Skeletal muscle tissue (tissue), 5 donors: ENCODE data around the gene ARPIN. TPM values are rescaled to one million over a fixed set of nuclear protein-coding genes. Genes with fewer than 3 reads are reported as not detected.

Source experiments
- H3K27ac ChIP-seq: one replicate; pipeline ENCODE4 v1.7.0; 2013; ENCODE audit warnings: mild to moderate bottlenecking, low read depth, low read length, inconsistent platforms
- H3K27me3 ChIP-seq, 3 donors: one replicate each; pipeline ENCODE4 v1.7.0; 2013; ENCODE audit warnings: low read length in 3 of 3; ENCODE audit not compliant: control insufficient read depth in 3 of 3, insufficient read depth in 3 of 3
- H3K36me3 ChIP-seq, 3 donors: one replicate each; pipeline ENCODE4 v1.7.0; 2013; ENCODE audit warnings: low read length in 3 of 3; ENCODE audit not compliant: control insufficient read depth in 3 of 3, insufficient read depth in 3 of 3
- H3K4me1 ChIP-seq, 3 donors: one replicate each; pipeline ENCODE4 v1.7.0; 2013; ENCODE audit warnings: low read length in 3 of 3, mild to moderate bottlenecking in 3 of 3; ENCODE audit not compliant: control insufficient read depth in 3 of 3, insufficient read depth in 3 of 3
- H3K4me3 ChIP-seq, 3 donors: one replicate each; pipeline ENCODE4 v1.7.0; 2013; ENCODE audit warnings: low read length in 3 of 3
- H3K9ac ChIP-seq, 3 donors: one replicate each; pipeline ENCODE4 v1.7.0; 2013; ENCODE audit warnings: low read length in 3 of 3, mild to moderate bottlenecking in 3 of 3, moderate library complexity in 2 of 3, low read depth in 1 of 3
- H3K9me3 ChIP-seq, 3 donors: one replicate each; pipeline ENCODE4 v1.7.0; 2013; ENCODE audit warnings: low read length in 3 of 3; ENCODE audit not compliant: control insufficient read depth in 3 of 3
- small RNA-seq: library from RNA; depleted of rRNA; stranded (forward); fragments of <200 nt; gene quantifications from one replicate; pipeline ENCODE3, GENCODE V24; 2014
- total RNA-seq: library from RNA; depleted of rRNA; stranded (reverse); fragments of >200 nt; gene quantifications from one replicate; pipeline ENCODE4 v1.2.3, GENCODE V29; 2014
- donor health status: Osteomylitis.

Gene ARPIN
- total RNA-seq, 1 donor from 2014 or later = 13.0 TPM

DNA sequence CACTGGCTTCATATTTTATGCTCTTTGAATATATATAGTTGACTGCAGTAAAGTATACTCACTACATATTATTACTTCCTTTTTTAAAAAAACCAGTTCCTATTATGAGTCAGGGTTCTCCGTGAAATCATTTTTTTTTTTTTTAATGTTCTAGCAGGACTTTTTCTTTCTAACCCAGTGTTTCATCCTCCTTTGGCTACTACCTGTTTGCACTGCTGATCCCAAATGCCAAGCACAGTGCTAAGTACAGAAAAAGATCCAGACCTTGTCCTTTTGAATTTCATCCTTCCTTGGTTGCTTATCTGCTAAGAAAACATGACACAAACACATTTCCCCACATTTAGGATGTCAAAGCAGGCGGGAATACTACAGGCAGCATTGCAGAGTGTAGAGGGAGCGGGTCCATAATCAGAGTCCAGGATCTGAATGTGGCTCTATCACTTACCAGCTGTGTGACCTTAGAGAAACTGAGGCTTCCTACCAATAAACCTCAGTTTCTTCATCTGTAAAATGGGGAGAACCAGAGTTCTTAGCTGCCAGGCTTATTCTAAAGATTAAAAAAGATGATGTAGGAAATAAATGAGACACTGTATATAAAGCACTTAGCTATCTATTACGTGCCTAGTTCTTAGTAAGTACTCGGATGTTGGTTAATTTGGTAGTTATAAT, 60.9 kb downstream of the ARPIN start:
- Histone ChIP-seq H3K9me3 (no peaks in the 10 kb centered on the region), H3K9ac (no peak overlapping the region), H3K4me3 (no peak overlapping the region), H3K27ac (no peak overlapping the region), H3K4me1 (peaks cover 0 to 2% (median 0%) of the 10 kb centered on the region in 3 donors), H3K27me3 (no peaks in the 10 kb centered on the region), H3K36me3 (peaks cover 0 to 6% (median 4%) of the 10 kb centered on the region in 3 donors)

DNA sequence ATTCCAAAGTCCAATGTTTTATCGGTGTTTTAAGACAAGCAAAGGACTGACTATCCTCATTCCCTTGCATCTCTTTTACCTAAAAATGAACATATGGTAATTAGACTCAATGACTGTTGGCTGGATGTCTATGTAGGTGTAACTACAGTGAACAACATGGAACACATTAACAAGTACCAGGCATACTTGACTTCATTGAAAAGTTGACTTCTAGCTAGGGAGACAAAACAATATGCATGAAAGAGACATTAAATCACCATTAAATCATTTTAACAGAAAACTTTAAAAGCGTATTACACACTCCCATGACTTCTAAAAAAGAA, 63.8 kb downstream of the ARPIN start:
- Histone ChIP-seq H3K4me3 (no peak overlapping the region), H3K9me3 (no peaks in the 10 kb centered on the region), H3K36me3 (peaks cover 0 to 6% (median 6%) of the 10 kb centered on the region in 3 donors), H3K4me1 (peaks cover 0 to 7% (median 2%) of the 10 kb centered on the region in 3 donors), H3K9ac (no peak overlapping the region), H3K27ac (peak overlapping the region; percentile 0), H3K27me3 (no peaks in the 10 kb centered on the region)

GRCh38 chr15:89847101-89847500, 65.7 kb downstream of the ARPIN start:
- H3K27ac ChIP-seq = no peak overlapping the region
- peaks cover 0 to 7% (median 2%) of the 10 kb centered on the region in 3 donors for H3K4me1 ChIP-seq
- no peaks in the 10 kb centered on the region for H3K9me3 ChIP-seq
- H3K36me3 ChIP-seq = peaks cover 0 to 6% (median 3%) of the 10 kb centered on the region in 3 donors
- no peak overlapping the region for H3K4me3 ChIP-seq
- no peak overlapping the region for H3K9ac ChIP-seq
- no peaks in the 10 kb centered on the region for H3K27me3 ChIP-seq

DNA sequence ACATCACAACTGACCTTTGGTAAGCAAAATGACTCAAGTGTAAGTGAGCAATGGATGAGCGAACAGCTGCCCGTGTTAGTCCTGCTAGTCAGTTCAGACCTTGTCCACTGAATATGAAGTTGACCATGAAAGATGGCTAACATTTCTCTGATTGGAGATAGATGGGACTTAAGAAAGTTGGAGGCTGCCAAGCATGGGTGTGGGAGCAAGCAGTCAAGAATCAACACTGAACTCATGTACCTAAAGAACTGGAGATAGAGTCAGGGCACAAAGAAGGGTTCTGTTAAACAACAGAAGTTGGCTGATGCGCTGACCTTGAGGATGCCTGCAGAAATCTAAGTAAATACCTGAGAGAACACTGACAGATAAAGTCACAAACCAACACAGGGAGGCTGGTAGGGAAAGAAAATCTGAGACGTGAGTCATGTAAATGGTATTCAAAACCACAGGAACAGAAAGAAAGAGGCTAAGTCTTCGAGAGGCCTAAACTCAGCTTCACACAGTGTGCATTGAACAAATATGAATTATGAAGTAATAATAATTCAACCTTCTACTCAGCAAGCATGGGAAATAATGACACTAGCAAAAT, 67.4 kb downstream of the ARPIN start:
- Histone ChIP-seq H3K9ac (no peak overlapping the region), H3K4me1 (peaks cover 0 to 7% (median 0%) of the 10 kb centered on the region in 3 donors), H3K4me3 (no peak overlapping the region), H3K9me3 (no peaks in the 10 kb centered on the region), H3K27me3 (no peaks in the 10 kb centered on the region), H3K27ac (no peak overlapping the region), H3K36me3 (peaks cover 0 to 6% (median under 1%) of the 10 kb centered on the region in 3 donors)

Small RNAs within 50 kb of the gene (small RNA-seq; reads per million reads assigned to genes)
- not detected for gene MIR5009
- not detected for gene MIR5094
- gene RNU6-1111P = not detected
- not detected for gene RNU7-111P

Other genes with a start within 250 kb of the ARPIN start
- 39.7 TPM for gene PLIN1, start 233.6 kb downstream of the ARPIN start, total RNA-seq
- gene PEX11A, start 222.2 kb downstream of the ARPIN start, total RNA-seq = 8.9 TPM
- not detected for gene WDR93, start 222.1 kb downstream of the ARPIN start, total RNA-seq
- 0.52 TPM for gene MESP1, start 161.7 kb downstream of the ARPIN start, total RNA-seq
- gene MESP2, start 136.6 kb downstream of the ARPIN start, total RNA-seq = not detected
- gene ANPEP, start 98.1 kb downstream of the ARPIN start, total RNA-seq = 7.3 TPM
- 51.7 TPM for gene AP3S2, start 19.0 kb downstream of the ARPIN start, total RNA-seq
- gene ZNF710, start 88.4 kb upstream of the ARPIN start, total RNA-seq = 3.7 TPM
- gene IDH2, start 189.5 kb upstream of the ARPIN start, total RNA-seq = 185 TPM